Ovary (tissue), 9 donors: ENCODE measurements around the gene ZNF292. TPM values are rescaled to one million over a fixed set of nuclear protein-coding genes. Genes with fewer than 3 reads are reported as not detected.
"Not testable (repeated sequence)": the region's sequence is repeated elsewhere in the genome, so short reads cannot be mapped to it uniquely, and the experiment has no call there.

Experiments used
- DNase-seq, 5 donors: peaks; one replicate each; pipeline ENCODE4 v3.0.0-alpha.2; 2019 to 2020
- H3K27ac ChIP-seq, 2 donors: fragments of 200-600 bp; one replicate each; pipeline versions ENCODE4 v1.5.1 to v1.8.0; 2019 to 2022
- H3K27me3 ChIP-seq: fragments of 200-600 bp; one replicate; pipeline ENCODE4 v1.8.0; 2022
- H3K36me3 ChIP-seq: fragments of 200-600 bp; sonication (generic); one replicate; pipeline ENCODE4 v1.5.1; 2019
- H3K4me1 ChIP-seq: one replicate; pipeline ENCODE4 v1.8.1; 2013; ENCODE audit warnings: mild to moderate bottlenecking, moderate library complexity; ENCODE audit not compliant: insufficient read depth
- H3K4me3 ChIP-seq: fragments of 200-600 bp; sonication (generic); one replicate; pipeline ENCODE4 v1.5.1; 2017
- H3K9me3 ChIP-seq, 2 donors: fragments of 200-600 bp in 1 of 2; sonication (generic) in 1 of 2; one replicate each; pipeline versions ENCODE4 v1.5.1 to v1.8.1; 2013 to 2019; ENCODE audit warnings: mild to moderate bottlenecking in 1 of 2, moderate library complexity in 1 of 2
- EP300 ChIP-seq: sonication (generic); formaldehyde crosslinking; IDR thresholded peaks from one replicate; pipeline ENCODE4 v1.6.1; 2017; ENCODE audit warnings: antibody characterized with exemption
- POLR2A ChIP-seq: fragments of 450-650 bp; IDR thresholded peaks from one replicate; pipeline ENCODE4 v1.6.1; 2017; ENCODE audit warnings: antibody characterized with exemption, mild to moderate bottlenecking, moderate library complexity
- WGBS, 3 donors: extraction: QIAGEN DNeasy Blood & Tissue Kit in 1 of 3; methylation state at CpG; one replicate each; pipeline versions ENCODE4 v1.1.5 to v1.1.7; 2013 to 2017; 5-methylcytosine and 5-hydroxymethylcytosine counted together
- intact Hi-C, 4 donors: fragments of 100-400 bp; cut with DNase I; formaldehyde crosslinking; loops; one replicate each; pipeline versions ENCODE4 v1.11.0 to v1.15.1; 2022 to 2023
- polyA plus RNA-seq, 2 donors: library from polyadenylated mRNA; stranded (reverse); fragments of 200-250 nt in 1 of 2; fragments of 350-450 nt in 1 of 2; fragmentation: Illumina TruSeq in 1 of 2; extraction: RNeasy Lipid Tissue Mini Kit (QIAGEN cat#74804) in 1 of 2; gene quantifications; one replicate each; pipeline ENCODE4 v1.2.3, GENCODE V29; 2013 to 2014
- total RNA-seq, 7 donors: library from RNA; depleted of rRNA in 2 of 7; stranded (reverse); fragments of >200 nt in 2 of 7; fragmentation: NEBNext Ultra II Directional in 3 of 7; extraction: Animal tissue kit (Norgen Biotek cat#: 25700) in 3 of 7; gene quantifications; one replicate each; pipeline versions ENCODE4 v1.1.0 to v1.2.4, GENCODE V29; 2016 to 2023
- TF ChIP-seq, protein P1 (sequence below), 3 donors: fragments of 450-650 bp in 2 of 3; fragments of 200-600 bp in 1 of 3; IDR thresholded peaks; one replicate each; pipeline versions ENCODE4 v1.5.1 to v1.8.0; 2016 to 2022; ENCODE audit warnings: antibody characterized with exemption in 3 of 3, mild to moderate bottlenecking in 1 of 3
- donor health status: DM: no; HTN: no; CAD: no; lungs with moderate emphysema.
- donor health status: DM: no; HTN: no; CAD: no.
- donor health status: Bipolar disorder and iron deficiency.
- donor health status: DM: yes; HTN: yes; CAD: no.
- donor health status: DM: no; HTN: no; CAD: no.
- donor health status: DM: yes; HTN: yes; CAD: no.

ZNF292 gene
- total and polyA plus RNA-seq, 9 donors = 8.5 to 158 (median 76.9) TPM

DNA sequence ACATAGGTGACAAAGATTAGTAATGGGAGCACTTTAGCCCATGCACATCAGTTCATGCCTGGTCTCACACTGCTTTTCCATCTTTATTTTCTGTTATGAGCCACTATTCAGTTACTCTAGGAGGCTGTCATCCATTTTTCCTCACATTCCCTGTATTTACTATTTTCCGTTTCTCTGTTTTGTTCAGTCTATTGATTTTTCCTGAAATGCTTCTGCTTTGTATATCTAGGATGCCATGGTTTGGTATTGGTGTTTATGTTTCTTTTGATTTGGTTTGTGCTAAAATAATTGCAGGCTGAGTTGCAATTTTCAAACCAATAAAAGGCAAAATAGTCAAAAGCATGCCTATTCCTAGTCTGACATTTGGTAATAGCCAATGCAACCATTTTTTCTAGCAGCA lies 28.9 kb upstream of the ZNF292 start:
- Histone ChIP-seq H3K27ac (no peak overlapping the region), H3K36me3 (no peaks in the 10 kb centered on the region), H3K27me3 (no peaks in the 10 kb centered on the region), H3K4me3 (no peak overlapping the region), H3K4me1 (no peaks in the 10 kb centered on the region), H3K9me3 (no peaks in the 10 kb centered on the region)
- DNase-seq = no peak
- intact Hi-C loops = no loop called here
- WGBS, 3 donors = 0 to 37% (median 29%) methylated on average over 1 of the region's 1 CpG
- TF ChIP-seq EP300 (no peak), POLR2A (no peak)
- TF ChIP-seq, protein P1, sequence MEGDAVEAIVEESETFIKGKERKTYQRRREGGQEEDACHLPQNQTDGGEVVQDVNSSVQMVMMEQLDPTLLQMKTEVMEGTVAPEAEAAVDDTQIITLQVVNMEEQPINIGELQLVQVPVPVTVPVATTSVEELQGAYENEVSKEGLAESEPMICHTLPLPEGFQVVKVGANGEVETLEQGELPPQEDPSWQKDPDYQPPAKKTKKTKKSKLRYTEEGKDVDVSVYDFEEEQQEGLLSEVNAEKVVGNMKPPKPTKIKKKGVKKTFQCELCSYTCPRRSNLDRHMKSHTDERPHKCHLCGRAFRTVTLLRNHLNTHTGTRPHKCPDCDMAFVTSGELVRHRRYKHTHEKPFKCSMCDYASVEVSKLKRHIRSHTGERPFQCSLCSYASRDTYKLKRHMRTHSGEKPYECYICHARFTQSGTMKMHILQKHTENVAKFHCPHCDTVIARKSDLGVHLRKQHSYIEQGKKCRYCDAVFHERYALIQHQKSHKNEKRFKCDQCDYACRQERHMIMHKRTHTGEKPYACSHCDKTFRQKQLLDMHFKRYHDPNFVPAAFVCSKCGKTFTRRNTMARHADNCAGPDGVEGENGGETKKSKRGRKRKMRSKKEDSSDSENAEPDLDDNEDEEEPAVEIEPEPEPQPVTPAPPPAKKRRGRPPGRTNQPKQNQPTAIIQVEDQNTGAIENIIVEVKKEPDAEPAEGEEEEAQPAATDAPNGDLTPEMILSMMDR (IDR thresholded peaks at IDR 0.05) = no peak

DNA sequence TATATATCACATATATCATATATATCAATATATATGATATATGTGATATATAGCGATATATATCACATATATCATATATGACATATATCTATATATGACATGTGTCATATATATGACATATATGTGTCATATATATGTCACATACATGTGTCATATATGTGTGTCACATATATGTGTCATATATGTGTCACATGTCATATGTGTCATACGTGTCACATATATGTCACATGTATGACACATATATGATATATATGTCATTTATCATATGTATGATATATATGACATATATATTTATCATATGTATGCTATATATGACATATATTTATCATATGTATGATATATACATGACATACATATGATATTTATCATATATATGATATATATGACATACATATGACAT lies 27.6 kb upstream of the ZNF292 start:
- WGBS, 3 donors = 81 to 85% (median 85%) methylated on average over 2 of the region's 2 CpGs
- Histone ChIP-seq H3K4me1 (no peaks in the 10 kb centered on the region), H3K36me3 (no peaks in the 10 kb centered on the region), H3K27ac (no peak overlapping the region), H3K4me3 (no peak overlapping the region), H3K9me3 (no peaks in the 10 kb centered on the region), H3K27me3 (no peaks in the 10 kb centered on the region)
- TF ChIP-seq POLR2A (no peak), EP300 (no peak)
- TF ChIP-seq, protein P1 (IDR thresholded peaks at IDR 0.05) = no peak
- intact Hi-C loops = no loop called here
- no peak for DNase-seq

DNA sequence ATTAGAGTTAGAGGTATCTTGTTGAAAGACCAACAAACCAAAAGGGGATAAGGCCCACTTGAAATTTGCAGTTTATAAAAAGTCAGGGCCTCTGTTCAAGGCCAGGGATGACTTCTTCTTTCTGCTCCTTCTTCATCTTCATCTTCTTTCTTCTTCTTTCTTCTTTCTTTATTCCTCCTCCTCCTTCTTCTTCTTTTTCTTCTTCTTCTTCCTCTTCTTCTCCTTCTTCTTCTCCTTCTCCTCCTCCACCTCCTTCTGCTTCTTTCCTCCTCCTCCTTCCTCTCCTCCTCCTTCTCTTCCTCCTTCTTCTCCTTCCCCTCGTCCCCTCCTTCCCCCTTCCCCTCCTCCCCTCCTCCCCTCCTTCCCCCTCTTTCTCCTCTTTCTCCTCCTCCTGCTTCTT lies 18.4 kb upstream of the ZNF292 start:
- DNase-seq = no peak
- H3K36me3 ChIP-seq = no peaks in the 10 kb centered on the region
- intact Hi-C loops = no loop called here

DNA sequence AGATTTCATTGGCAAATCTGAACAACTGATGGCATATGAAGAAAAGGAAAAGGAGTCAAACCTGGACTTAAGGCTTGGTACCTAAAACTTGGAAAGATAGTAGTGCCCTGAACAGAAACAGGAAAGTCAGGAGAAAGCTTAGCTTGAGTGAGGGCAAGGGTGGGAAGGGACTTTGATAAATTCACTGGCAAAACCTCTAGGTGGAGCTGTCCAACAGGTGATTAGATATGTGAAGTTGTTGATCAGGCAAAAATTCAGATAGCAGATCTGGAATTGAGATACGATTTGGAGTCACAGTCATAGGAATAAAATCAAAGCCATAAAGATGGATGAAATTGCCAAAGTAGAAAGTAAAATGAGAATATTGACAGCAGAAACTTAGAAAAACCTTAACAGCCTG lies 16.1 kb upstream of the ZNF292 start:
- whole genome bisulfite sequencing, 3 donors = 37 to 56% (median 49%) methylated on average over 1 of the region's 1 CpG
- Histone ChIP-seq H3K36me3 (no peaks in the 10 kb centered on the region), H3K9me3 (peaks cover 0 to 3% of the 10 kb centered on the region in 2 donors), H3K4me3 (no peak overlapping the region), H3K27ac (no peak overlapping the region), H3K4me1 (no peaks in the 10 kb centered on the region), H3K27me3 (no peaks in the 10 kb centered on the region)
- intact Hi-C loops = no loop called here
- TF ChIP-seq POLR2A (no peak), EP300 (no peak)
- TF ChIP-seq, protein P1 (IDR thresholded peaks at IDR 0.05) = peak in 1 of 3 donors; percentile 11
- DNase-seq = no peak

More for the DNA sequence above, 18.4 kb upstream of the ZNF292 start:
- Histone ChIP-seq H3K27ac (no peak overlapping the region), H3K4me3 (no peak overlapping the region), H3K27me3 (no peaks in the 10 kb centered on the region), H3K4me1 (no peaks in the 10 kb centered on the region), H3K9me3 (peaks cover 0 to 3% of the 10 kb centered on the region in 2 donors)
- 29 to 54% (median 50%) methylated on average over 1 of the region's 1 CpG for WGBS, 3 donors
- TF ChIP-seq POLR2A (no peak), EP300 (no peak)
- TF ChIP-seq, protein P1 (IDR thresholded peaks at IDR 0.05) = no peak

DNA sequence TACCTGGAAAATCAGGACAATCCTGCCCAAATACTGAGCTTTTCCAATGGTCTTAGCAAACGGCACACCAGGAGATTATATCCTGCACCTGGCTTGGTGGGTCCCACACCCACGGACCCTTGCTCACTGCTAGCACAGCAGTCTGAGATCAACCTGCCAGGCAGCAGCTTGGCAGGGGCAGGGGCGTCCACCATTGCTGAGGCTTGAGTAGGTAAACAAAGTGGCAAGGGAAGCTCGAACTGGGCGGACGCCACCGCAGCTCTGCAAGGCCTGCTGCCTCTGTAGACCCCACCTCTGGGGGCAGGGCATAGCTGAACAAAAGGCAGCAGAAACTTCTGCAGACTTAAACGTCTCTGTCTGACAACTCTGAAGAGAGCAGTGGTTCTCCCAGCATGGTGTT lies 15.4 kb upstream of the ZNF292 start:
- WGBS, 3 donors = 88 to 92% (median 90%) methylated on average over 8 of the region's 8 CpGs
- intact Hi-C loops = not testable (repeated sequence)

More for the DNA sequence above, 15.4 kb upstream of the ZNF292 start:
- not testable (repeated sequence) for H3K36me3 ChIP-seq, H3K4me1 ChIP-seq, H3K27me3 ChIP-seq, H3K9me3 ChIP-seq, H3K4me3 ChIP-seq, DNase-seq, H3K27ac ChIP-seq
